PC-9 (cell line): ENCODE measurements around the gene NRG2. TPM values are rescaled to one million over a fixed set of nuclear protein-coding genes. Genes with fewer than 3 reads are reported as not detected.

Experiments
- BruUV-seq: library from RNA; stranded (reverse); fragments of 400-500 nt; replicated peaks from 2 replicates; lab custom pipeline; 2021; lab: Mats Ljungman, UMichigan
- CTCF ChIA-PET: fragments of 300-600 bp; sonication (Branson Sonifier 250); formaldehyde crosslinking; loops from one replicate; lab custom pipeline; 2022; ENCODE audit warnings: antibody characterized with exemption; lab: Charles Lee
- POLR2A ChIA-PET: fragments of 300-600 bp; sonication (Branson Sonifier 250); formaldehyde crosslinking; loops from one replicate; lab custom pipeline; 2022; ENCODE audit warnings: antibody characterized with exemption; ENCODE audit not compliant: unreplicated experiment; lab: Charles Lee
- DNase-seq, 2 experiments: peaks; one replicate each; pipeline versions ENCODE4 v3.0.0 to v3.0.0-alpha.2; 2015 to 2022; ENCODE audit warnings: mixed read lengths in 1 of 2
- H2AFZ ChIP-seq: fragments of 200-600 bp; sonication (generic); 2 replicates; pipeline ENCODE4 v1.8.1; 2017; ENCODE audit warnings: antibody characterized with exemption
- H3F3A ChIP-seq: fragments of 200-600 bp; sonication (generic); 2 replicates; pipeline ENCODE4 v1.8.1; 2017; ENCODE audit warnings: antibody characterized with exemption, mild to moderate bottlenecking, low read depth; ENCODE audit not compliant: insufficient read depth
- H3K27ac ChIP-seq: fragments of 200-600 bp; sonication (generic); 2 replicates; pipeline ENCODE4 v1.6.1; 2016; ENCODE audit warnings: mixed run types
- H3K27me3 ChIP-seq: fragments of 200-600 bp; sonication (generic); 2 replicates; pipeline ENCODE4 v1.6.1; 2016; ENCODE audit warnings: low read depth, mixed run types; ENCODE audit not compliant: insufficient read depth
- H3K36me3 ChIP-seq: fragments of 200-600 bp; sonication (generic); 2 replicates; pipeline ENCODE4 v1.6.1; 2016; ENCODE audit warnings: low read depth, mixed run types
- H3K4me1 ChIP-seq: fragments of 200-600 bp; sonication (generic); replicated peaks from 2 replicates; pipeline ENCODE4 v1.6.1; 2016; ENCODE audit warnings: mixed run types; ENCODE audit not compliant: insufficient read depth
- H3K4me2 ChIP-seq: fragments of 200-600 bp; sonication (generic); 2 replicates; pipeline ENCODE4 v1.6.1; 2017; ENCODE audit warnings: mixed run types
- H3K4me3 ChIP-seq: fragments of 200-600 bp; sonication (generic); 2 replicates; pipeline ENCODE4 v1.6.1; 2016; ENCODE audit warnings: mixed run types
- H3K79me2 ChIP-seq: fragments of 200-600 bp; sonication (generic); 2 replicates; pipeline ENCODE4 v1.6.1; 2017; ENCODE audit warnings: low read depth, mixed run types
- H3K9me2 ChIP-seq: fragments of 200-600 bp; sonication (generic); 2 replicates; pipeline ENCODE4 v1.8.1; 2017; ENCODE audit warnings: mild to moderate bottlenecking; ENCODE audit not compliant: insufficient read depth
- H3K9me3 ChIP-seq: fragments of 200-600 bp; sonication (generic); 2 replicates; pipeline ENCODE4 v1.8.1; 2016; ENCODE audit warnings: low read depth; ENCODE audit not compliant: insufficient read depth
- H4K20me1 ChIP-seq: fragments of 200-600 bp; sonication (generic); 2 replicates; pipeline ENCODE4 v1.8.1; 2017; ENCODE audit not compliant: insufficient read depth
- EZH2 ChIP-seq: fragments of 200-600 bp; sonication (generic); IDR thresholded peaks from 2 replicates; pipeline ENCODE4 v1.8.0; 2017; ENCODE audit warnings: antibody characterized with exemption, low read depth
- intact Hi-C: fragments of 100-400 bp; cut with micrococcal nuclease; formaldehyde crosslinking; loops from one replicate; pipeline ENCODE4 v1.10.0; 2022; ENCODE audit not compliant: unreplicated experiment
- total RNA-seq: library from RNA; stranded (reverse); gene quantifications from 2 replicates; pipeline ENCODE4 v1.2.3, GENCODE V29; 2021
- TF ChIP-seq, protein P1 (sequence below): fragments of 200-600 bp; sonication (generic); conservative IDR thresholded peaks from 2 replicates; pipeline ENCODE4 v1.6.1; 2017; ENCODE audit warnings: mixed run types, antibody characterized with exemption, mild to moderate bottlenecking, moderate library complexity

The NRG2 gene
- total RNA-seq, 1 experiment from 2014 or later = not detected

- Histone ChIP-seq H2AFZ (no peak overlapping the region), H3K4me2 (no peak overlapping the region), H3K27ac (no peak overlapping the region), H3K36me3 (no peaks in the 10 kb centered on the region), H3K79me2 (no peaks in the 10 kb centered on the region), H3K27me3 (0 out of 2 replicates have a peak, but pooled peaks cover 6% of the 10 kb centered on the region), H3K9me3 (no peaks in the 10 kb centered on the region), H3K9me2 (no peaks in the 10 kb centered on the region), H3K4me1 (peaks cover 28% of the 10 kb centered on the region), H3F3A (peaks cover 23% of the 10 kb centered on the region), H3K4me3 (no peak overlapping the region), H4K20me1 (no peaks in the 10 kb centered on the region)
- no TSS peak for BruUV-seq
- ChIA-PET CTCF (no interaction called here), POLR2A (no interaction called here)
- intact Hi-C loops = no loop called here
- DNase-seq = no peak
- TF ChIP-seq EZH2 = no peak
- TF ChIP-seq, protein P1, sequence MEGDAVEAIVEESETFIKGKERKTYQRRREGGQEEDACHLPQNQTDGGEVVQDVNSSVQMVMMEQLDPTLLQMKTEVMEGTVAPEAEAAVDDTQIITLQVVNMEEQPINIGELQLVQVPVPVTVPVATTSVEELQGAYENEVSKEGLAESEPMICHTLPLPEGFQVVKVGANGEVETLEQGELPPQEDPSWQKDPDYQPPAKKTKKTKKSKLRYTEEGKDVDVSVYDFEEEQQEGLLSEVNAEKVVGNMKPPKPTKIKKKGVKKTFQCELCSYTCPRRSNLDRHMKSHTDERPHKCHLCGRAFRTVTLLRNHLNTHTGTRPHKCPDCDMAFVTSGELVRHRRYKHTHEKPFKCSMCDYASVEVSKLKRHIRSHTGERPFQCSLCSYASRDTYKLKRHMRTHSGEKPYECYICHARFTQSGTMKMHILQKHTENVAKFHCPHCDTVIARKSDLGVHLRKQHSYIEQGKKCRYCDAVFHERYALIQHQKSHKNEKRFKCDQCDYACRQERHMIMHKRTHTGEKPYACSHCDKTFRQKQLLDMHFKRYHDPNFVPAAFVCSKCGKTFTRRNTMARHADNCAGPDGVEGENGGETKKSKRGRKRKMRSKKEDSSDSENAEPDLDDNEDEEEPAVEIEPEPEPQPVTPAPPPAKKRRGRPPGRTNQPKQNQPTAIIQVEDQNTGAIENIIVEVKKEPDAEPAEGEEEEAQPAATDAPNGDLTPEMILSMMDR = no peak
These were observed 60.2 kb downstream of the NRG2 start for GRCh38 chr5:139982975-139983240.

- no peak overlapping the region for H3K4me2 ChIP-seq
- no peaks in the 10 kb centered on the region for H4K20me1 ChIP-seq
- no peaks in the 10 kb centered on the region for H3K36me3 ChIP-seq
- no peaks in the 10 kb centered on the region for H3K79me2 ChIP-seq
- no peak for DNase-seq
- H3K4me1 ChIP-seq = peaks cover 28% of the 10 kb centered on the region
- no peak overlapping the region for H3K27ac ChIP-seq
- no TSS peak for BruUV-seq
- no peak for TF ChIP-seq EZH2
- TF ChIP-seq, protein P1 = no peak
- H3K4me3 ChIP-seq = no peak overlapping the region
- no peak overlapping the region for H2AFZ ChIP-seq
- ChIA-PET POLR2A (no interaction called here), CTCF (no interaction called here)
- no peaks in the 10 kb centered on the region for H3K9me3 ChIP-seq
- H3K27me3 ChIP-seq = 0 out of 2 replicates have a peak, but pooled peaks cover 6% of the 10 kb centered on the region
- peaks cover 23% of the 10 kb centered on the region for H3F3A ChIP-seq
- no peaks in the 10 kb centered on the region for H3K9me2 ChIP-seq
- intact Hi-C loops = no loop called here
These were observed 60.7 kb downstream of the NRG2 start for GRCh38 chr5:139982157-139982974.

- no peak for TF ChIP-seq EZH2
- TF ChIP-seq, protein P1 = no peak
- no peaks in the 10 kb centered on the region for H4K20me1 ChIP-seq
- H3K4me3 ChIP-seq = no peak overlapping the region
- BruUV-seq = no TSS peak
- H3K9me3 ChIP-seq = no peaks in the 10 kb centered on the region
- ChIA-PET POLR2A (no interaction called here), CTCF (interaction anchor here (0.6 kb wide), 1 partner anchor 244 kb away, joined by 3 read pairs; no protein-coding TSS in a partner anchor)
- H3K4me2 ChIP-seq = no peak overlapping the region
- H3F3A ChIP-seq = peaks cover 16% of the 10 kb centered on the region
- intact Hi-C loops = no loop called here
- no peak for DNase-seq
- H3K79me2 ChIP-seq = no peaks in the 10 kb centered on the region
- H2AFZ ChIP-seq = no peak overlapping the region
- H3K36me3 ChIP-seq = no peaks in the 10 kb centered on the region
- no peaks in the 10 kb centered on the region for H3K9me2 ChIP-seq
- 0 out of 2 replicates have a peak, but pooled peaks cover 6% of the 10 kb centered on the region for H3K27me3 ChIP-seq
- H3K27ac ChIP-seq = no peak overlapping the region
- peaks cover 15% of the 10 kb centered on the region for H3K4me1 ChIP-seq
These were observed 62.3 kb downstream of the NRG2 start for GRCh38 chr5:139980765-139981164.
